DND-41 (cell line): ENCODE measurements around the gene OR8B2.

Experiments
- CTCF ChIP-seq: IDR thresholded peaks from 2 replicates; pipeline ENCODE4 v1.5.1; 2012; ENCODE audit warnings: borderline replicate concordance, low read length, moderate library complexity, mild to moderate bottlenecking; ENCODE audit not compliant: poor library complexity, severe bottlenecking; ENCODE audit errors: extremely low read depth
- EZH2 ChIP-seq: IDR thresholded peaks from 3 replicates; pipeline ENCODE4 v1.6.1; 2012; ENCODE audit warnings: borderline replicate concordance, low read depth, mild to moderate bottlenecking, moderate library complexity, low read length, inconsistent platforms; ENCODE audit not compliant: severe bottlenecking

GRCh38 chr11:124421043-124421442 lies 36.7 kb upstream of the OR8B2 start:
- TF ChIP-seq EZH2 (no peak), CTCF (no peak)
